Measurements from ENCODE around the gene CTSZ.

DNA sequence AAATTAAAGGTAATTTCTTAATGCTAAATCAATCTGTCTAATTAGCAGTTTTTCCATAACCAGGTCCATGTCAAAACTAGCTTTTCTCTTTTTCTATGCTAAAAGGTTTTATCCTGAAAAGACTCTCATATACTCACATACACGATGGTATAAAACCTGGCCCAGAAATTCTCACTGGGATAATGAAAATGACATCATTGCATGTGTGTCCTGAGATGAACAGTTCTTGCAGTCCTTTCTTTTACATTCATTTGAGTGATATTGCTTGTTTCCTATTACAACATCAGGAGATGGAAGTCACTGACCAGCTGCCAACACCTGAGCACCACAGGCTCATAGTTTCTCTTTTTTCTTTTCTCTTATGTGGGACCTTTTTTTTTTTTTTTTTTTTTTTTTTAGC, 43.4 kb upstream of the CTSZ start:
- TF ChIP-seq, protein P1, sequence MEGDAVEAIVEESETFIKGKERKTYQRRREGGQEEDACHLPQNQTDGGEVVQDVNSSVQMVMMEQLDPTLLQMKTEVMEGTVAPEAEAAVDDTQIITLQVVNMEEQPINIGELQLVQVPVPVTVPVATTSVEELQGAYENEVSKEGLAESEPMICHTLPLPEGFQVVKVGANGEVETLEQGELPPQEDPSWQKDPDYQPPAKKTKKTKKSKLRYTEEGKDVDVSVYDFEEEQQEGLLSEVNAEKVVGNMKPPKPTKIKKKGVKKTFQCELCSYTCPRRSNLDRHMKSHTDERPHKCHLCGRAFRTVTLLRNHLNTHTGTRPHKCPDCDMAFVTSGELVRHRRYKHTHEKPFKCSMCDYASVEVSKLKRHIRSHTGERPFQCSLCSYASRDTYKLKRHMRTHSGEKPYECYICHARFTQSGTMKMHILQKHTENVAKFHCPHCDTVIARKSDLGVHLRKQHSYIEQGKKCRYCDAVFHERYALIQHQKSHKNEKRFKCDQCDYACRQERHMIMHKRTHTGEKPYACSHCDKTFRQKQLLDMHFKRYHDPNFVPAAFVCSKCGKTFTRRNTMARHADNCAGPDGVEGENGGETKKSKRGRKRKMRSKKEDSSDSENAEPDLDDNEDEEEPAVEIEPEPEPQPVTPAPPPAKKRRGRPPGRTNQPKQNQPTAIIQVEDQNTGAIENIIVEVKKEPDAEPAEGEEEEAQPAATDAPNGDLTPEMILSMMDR (IDR thresholded peaks at IDR 0.05; ENCODE audit: low read length) = no peak
- TF ChIP-seq EZH2 (IDR thresholded peaks at IDR 0.05; ENCODE audit: borderline replicate concordance, low read length) = no peak
